Stimulated activated naive CD8-positive, alpha-beta T cell treated with anti-CD3 and anti-CD28 coated beads, Interleukin-15, Interleukin-2, amounts not matched to agents 100 U/mL and 50 U/mL, for 24 hours (primary cell): ENCODE measurements around the gene ST6GALNAC4.

Source experiments
- ATAC-seq: fragments of 150-1000 bp; cut with Tn5 transposase; one replicate; pipeline ENCODE4 v1.10.0; 2021
- DNase-seq: peaks from one replicate; pipeline ENCODE4 v3.0.0; 2021

Gene ST6GALNAC4

GRCh38 chr9:127916720-127917581, at the start of gene ST6GALNAC4:
Gene ST6GALNAC4, minus strand, starts transcription at chr9:127917041. Its CDS starts 622 bp downstream, at chr9:127916419.
- ATAC-seq (peak; percentile 89), DNase-seq (peak; percentile 96)

GRCh38 chr9:127965953-127966352, 49.1 kb upstream of the ST6GALNAC4 start:
- ATAC-seq (no peak), DNase-seq (no peak)

- ATAC-seq: no peak
- no peak for DNase-seq
Observed at GRCh38 chr9:127963359-127964064, 46.7 kb upstream of the ST6GALNAC4 start.

GRCh38 chr9:127963041-127963358, 46.2 kb upstream of the ST6GALNAC4 start:
- no peak for DNase-seq
- no peak for ATAC-seq

- ATAC-seq (no peak), DNase-seq (no peak)
Observed at GRCh38 chr9:127962278-127962677, 45.4 kb upstream of the ST6GALNAC4 start.

GRCh38 chr9:127961613-127962155, 44.8 kb upstream of the ST6GALNAC4 start:
- no peak for DNase-seq
- ATAC-seq: no peak

- DNase-seq: no peak
- ATAC-seq: no peak
Observed at GRCh38 chr9:127961155-127961490, 44.3 kb upstream of the ST6GALNAC4 start.

GRCh38 chr9:127960410-127961154, 43.7 kb upstream of the ST6GALNAC4 start:
- no peak for ATAC-seq
- DNase-seq: no peak

GRCh38 chr9:127959841-127960409, 43.1 kb upstream of the ST6GALNAC4 start:
- ATAC-seq (no peak), DNase-seq (no peak)

- DNase-seq (no peak), ATAC-seq (no peak)
Observed at GRCh38 chr9:127959398-127959797, 42.6 kb upstream of the ST6GALNAC4 start.

- DNase-seq (no peak), ATAC-seq (no peak)
Observed at GRCh38 chr9:127958728-127959127, 41.9 kb upstream of the ST6GALNAC4 start.

- DNase-seq (peak; percentile 84), ATAC-seq (peak; percentile 96)
Observed at GRCh38 chr9:127955294-127956015, 38.6 kb upstream of the ST6GALNAC4 start.

- DNase-seq (no peak), ATAC-seq (no peak)
Observed at GRCh38 chr9:127954831-127955293, 38.0 kb upstream of the ST6GALNAC4 start.

- no peak for DNase-seq
- no peak for ATAC-seq
Observed at GRCh38 chr9:127953768-127954505, 37.1 kb upstream of the ST6GALNAC4 start.

GRCh38 chr9:127953154-127953553, 36.3 kb upstream of the ST6GALNAC4 start:
- ATAC-seq (no peak), DNase-seq (no peak)

GRCh38 chr9:127950513-127951289, 33.9 kb upstream of the ST6GALNAC4 start:
- DNase-seq: no peak
- ATAC-seq: no peak

GRCh38 chr9:127949827-127950512, 33.1 kb upstream of the ST6GALNAC4 start:
- no peak for ATAC-seq
- DNase-seq: no peak

- no peak for DNase-seq
Observed at GRCh38 chr9:127947841-127948710, 31.2 kb upstream of the ST6GALNAC4 start.

More at GRCh38 chr9:127947841-127948710, 31.2 kb upstream of the ST6GALNAC4 start:
- ATAC-seq: no peak
